Measurements from ENCODE around the gene ANKRD31. TPM values are rescaled to one million over a fixed set of nuclear protein-coding genes. Genes with fewer than 3 reads are reported as not detected.

Gene ANKRD31
- total and polyA plus RNA-seq, 12 donors = 0.06 to 0.88 (median 0.42) TPM

- H3K9me3 ChIP-seq (replicated peaks in 1 of 3) = no peaks in the 10 kb centered on the region
- intact Hi-C loops (cut with DNase I) = no loop called here
- no peak overlapping the region for H3K27ac ChIP-seq
- no peak overlapping the region for H3K4me3 ChIP-seq
- H3K36me3 ChIP-seq (replicated peaks in 1 of 2) = no peaks in the 10 kb centered on the region
- TF ChIP-seq CTCF (IDR thresholded peaks at IDR 0.05) (no peak), POLR2A (IDR thresholded peaks at IDR 0.05) (no peak)
- no peak for DNase-seq
- no peaks in the 10 kb centered on the region for H3K27me3 ChIP-seq
- WGBS, 4 donors = 59 to 89% (median 84%) methylated on average over 5 to 6 of the region's 6 CpGs
- no peaks in the 10 kb centered on the region for H3K4me1 ChIP-seq (replicated peaks in 1 of 2)
Measured at GRCh38 chr5:75034137-75034739, 202.4 kb downstream of the ANKRD31 start.

- no peak for TF ChIP-seq POLR2A (IDR thresholded peaks at IDR 0.05)
- no peak for TF ChIP-seq CTCF (IDR thresholded peaks at IDR 0.05)
- 43 to 81% (median 71%) methylated on average over 3 of the region's 3 CpGs for WGBS, 4 donors
- intact Hi-C loops (cut with DNase I) = no loop called here
Measured at GRCh38 chr5:75031366-75031765, 205.3 kb downstream of the ANKRD31 start.

DNA sequence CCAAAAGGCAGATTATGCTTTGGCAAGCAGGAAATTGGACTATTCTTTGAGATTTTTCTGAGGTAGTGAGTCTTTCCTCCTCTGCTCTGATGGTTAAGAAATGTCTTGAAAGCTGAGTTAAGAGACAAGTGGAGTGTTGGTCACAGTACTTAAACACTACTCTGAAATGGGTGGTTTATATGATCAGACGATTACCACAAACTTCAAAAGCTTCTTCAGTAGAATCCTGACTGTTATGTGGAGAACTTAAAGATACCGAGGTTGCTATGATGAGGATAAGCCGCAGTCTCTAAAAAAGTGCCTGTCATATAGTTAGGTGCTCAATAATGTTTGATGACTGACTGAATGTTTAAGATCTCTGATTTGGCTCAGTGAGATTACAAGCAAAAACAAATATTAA, 208.6 kb downstream of the ANKRD31 start:
- intact Hi-C loops (cut with DNase I) = no loop called here
- Histone ChIP-seq H3K27ac (no peak overlapping the region), H3K4me3 (no peak overlapping the region), H3K4me1 (replicated peaks in 1 of 2) (no peaks in the 10 kb centered on the region), H3K27me3 (no peaks in the 10 kb centered on the region), H3K36me3 (replicated peaks in 1 of 2) (no peaks in the 10 kb centered on the region), H3K9me3 (replicated peaks in 1 of 3) (no peaks in the 10 kb centered on the region)
- DNase-seq = no peak
- WGBS, 4 donors = 91 to 95% (median 93%) methylated on average over 3 of the region's 3 CpGs
- TF ChIP-seq CTCF (IDR thresholded peaks at IDR 0.05) = no peak

More at GRCh38 chr5:75031366-75031765, 205.3 kb downstream of the ANKRD31 start:
- H3K9me3 ChIP-seq (replicated peaks in 1 of 3) = no peaks in the 10 kb centered on the region
- H3K36me3 ChIP-seq (replicated peaks in 1 of 2) = no peaks in the 10 kb centered on the region
- H3K4me1 ChIP-seq (replicated peaks in 1 of 2) = no peaks in the 10 kb centered on the region
- no peak overlapping the region for H3K27ac ChIP-seq
- no peak for DNase-seq
- no peaks in the 10 kb centered on the region for H3K27me3 ChIP-seq
- no peak overlapping the region for H3K4me3 ChIP-seq

- Histone ChIP-seq H3K4me1 (replicated peaks in 1 of 2) (no peaks in the 10 kb centered on the region), H3K4me3 (no peak overlapping the region), H3K27me3 (no peaks in the 10 kb centered on the region), H3K36me3 (replicated peaks in 1 of 2) (no peaks in the 10 kb centered on the region), H3K27ac (no peak overlapping the region), H3K9me3 (replicated peaks in 1 of 3) (no peaks in the 10 kb centered on the region)
- DNase-seq = no peak
- 65 to 73% (median 72%) methylated on average over 9 of the region's 9 CpGs for WGBS, 4 donors
- intact Hi-C loops (cut with DNase I) = no loop called here
- TF ChIP-seq POLR2A (IDR thresholded peaks at IDR 0.05) = no peak
- TF ChIP-seq CTCF (IDR thresholded peaks at IDR 0.05) = no peak
Measured at GRCh38 chr5:75023368-75024159, 213.1 kb downstream of the ANKRD31 start.

Data from adrenal gland (tissue), 12 donors.